ENCODE results near the gene SLX9.
"Not testable (repeated sequence)": the region's sequence is repeated elsewhere in the genome, so short reads cannot be mapped to it uniquely, and the experiment has no call there.

SLX9 gene

GRCh38 chr21:45019887-45020537, 80.2 kb downstream of the SLX9 start:
- no peak for DNase-seq (ENCODE audit: low spot score)

- DNase-seq (ENCODE audit: low spot score), result no peak
Measured at GRCh38 chr21:45020629-45021427, 81.0 kb downstream of the SLX9 start.

- DNase-seq (ENCODE audit: low spot score), result no peak
Measured at GRCh38 chr21:45021428-45022347, 81.9 kb downstream of the SLX9 start.

GRCh38 chr21:45022348-45022675, 82.5 kb downstream of the SLX9 start:
- DNase-seq (ENCODE audit: low spot score), result no peak

- no peak for DNase-seq (ENCODE audit: low spot score)
Measured at GRCh38 chr21:45022736-45023135, 82.9 kb downstream of the SLX9 start.

GRCh38 chr21:45024516-45024915, 84.7 kb downstream of the SLX9 start:
- DNase-seq (ENCODE audit: low spot score), result not testable (repeated sequence)

- no peak for DNase-seq (ENCODE audit: low spot score)
Measured at GRCh38 chr21:45026066-45026745, 86.4 kb downstream of the SLX9 start.

All from NAMALWA (cell line).